ENCODE results near the gene SAP130. TPM values are rescaled to one million over a fixed set of nuclear protein-coding genes. Genes with fewer than 3 reads are reported as not detected.

Gene SAP130
- total RNA-seq, 1 donor from 2014 or later = 6.6 TPM

- Histone ChIP-seq H3K36me3 (ENCODE audit: control insufficient read depth, insufficient read depth, low read length) (no peaks in the 10 kb centered on the region), H3K4me3 (ENCODE audit: low read depth, low read length) (no peak overlapping the region), H3K27me3 (ENCODE audit: control insufficient read depth, insufficient read depth, low read length) (no peaks in the 10 kb centered on the region)
- no peak for DNase-seq (ENCODE audit: low read depth)
- no peak for TF ChIP-seq CTCF (IDR thresholded peaks at IDR 0.05; ENCODE audit: insufficient read depth, low read length, poor library complexity, severe bottlenecking)
Measured at GRCh38 chr2:127961729-127962128, 66.1 kb downstream of the SAP130 start.

GRCh38 chr2:127957240-127957639 lies 70.6 kb downstream of the SAP130 start:
- no peaks in the 10 kb centered on the region for H3K36me3 ChIP-seq (ENCODE audit: control insufficient read depth, insufficient read depth, low read length)
- DNase-seq (ENCODE audit: low read depth) = no peak
- H3K4me3 ChIP-seq (ENCODE audit: low read depth, low read length) = no peak overlapping the region
- H3K27me3 ChIP-seq (ENCODE audit: control insufficient read depth, insufficient read depth, low read length) = no peaks in the 10 kb centered on the region
- no peak for TF ChIP-seq CTCF (IDR thresholded peaks at IDR 0.05; ENCODE audit: insufficient read depth, low read length, poor library complexity, severe bottlenecking)

- DNase-seq (ENCODE audit: low read depth) = no peak
- no peak for TF ChIP-seq CTCF (IDR thresholded peaks at IDR 0.05; ENCODE audit: insufficient read depth, low read length, poor library complexity, severe bottlenecking)
- no peaks in the 10 kb centered on the region for H3K27me3 ChIP-seq (ENCODE audit: control insufficient read depth, insufficient read depth, low read length)
- H3K36me3 ChIP-seq (ENCODE audit: control insufficient read depth, insufficient read depth, low read length) = no peaks in the 10 kb centered on the region
- H3K4me3 ChIP-seq (ENCODE audit: low read depth, low read length) = no peak overlapping the region
Measured at GRCh38 chr2:127954857-127955256, 73.0 kb downstream of the SAP130 start.

GRCh38 chr2:127953849-127954248 lies 74.0 kb downstream of the SAP130 start:
- no peaks in the 10 kb centered on the region for H3K27me3 ChIP-seq (ENCODE audit: control insufficient read depth, insufficient read depth, low read length)
- no peak for DNase-seq (ENCODE audit: low read depth)
- no peak for TF ChIP-seq CTCF (IDR thresholded peaks at IDR 0.05; ENCODE audit: insufficient read depth, low read length, poor library complexity, severe bottlenecking)
- H3K36me3 ChIP-seq (ENCODE audit: control insufficient read depth, insufficient read depth, low read length) = no peaks in the 10 kb centered on the region
- H3K4me3 ChIP-seq (ENCODE audit: low read depth, low read length) = no peak overlapping the region

- Histone ChIP-seq H3K4me3 (ENCODE audit: low read depth, low read length) (no peak overlapping the region), H3K27me3 (ENCODE audit: control insufficient read depth, insufficient read depth, low read length) (no peaks in the 10 kb centered on the region), H3K36me3 (ENCODE audit: control insufficient read depth, insufficient read depth, low read length) (no peaks in the 10 kb centered on the region)
- DNase-seq (ENCODE audit: low read depth) = no peak
- no peak for TF ChIP-seq CTCF (IDR thresholded peaks at IDR 0.05; ENCODE audit: insufficient read depth, low read length, poor library complexity, severe bottlenecking)
Measured at GRCh38 chr2:127953128-127953718, 74.6 kb downstream of the SAP130 start.

GRCh38 chr2:127951026-127951425 lies 76.8 kb downstream of the SAP130 start:
- no peak for DNase-seq (ENCODE audit: low read depth)
- no peaks in the 10 kb centered on the region for H3K27me3 ChIP-seq (ENCODE audit: control insufficient read depth, insufficient read depth, low read length)
- no peaks in the 10 kb centered on the region for H3K36me3 ChIP-seq (ENCODE audit: control insufficient read depth, insufficient read depth, low read length)
- H3K4me3 ChIP-seq (ENCODE audit: low read depth, low read length) = no peak overlapping the region
- TF ChIP-seq CTCF (IDR thresholded peaks at IDR 0.05; ENCODE audit: insufficient read depth, low read length, poor library complexity, severe bottlenecking) = no peak

Measured in kidney epithelial cell (primary cell).